BLaER1 treated with 17β-estradiol and CSF1 and Interleukin-3, amounts not matched to agents 10 nM and 100 nM (cell line): ENCODE measurements around the gene CMBL.

Source experiments
- H3K27ac ChIP-seq, 11 experiments: shearing (Covaris generic); formaldehyde crosslinking; 2 replicates each; pipeline ENCODE4 v1.8.1; 2022
- H3K27me3 ChIP-seq, 11 experiments: shearing (Covaris generic); formaldehyde crosslinking; 2 replicates each; pipeline ENCODE4 v1.8.1; 2022
- H3K36me3 ChIP-seq, 11 experiments: shearing (Covaris generic); formaldehyde crosslinking; 2 replicates each; pipeline ENCODE4 v1.8.1; 2022
- H3K4me1 ChIP-seq, 10 experiments: shearing (Covaris generic); formaldehyde crosslinking; 2 replicates each; pipeline ENCODE4 v1.8.1; 2022
- H3K4me2 ChIP-seq, 11 experiments: shearing (Covaris generic); formaldehyde crosslinking; 2 replicates each; pipeline ENCODE4 v1.8.1; 2022
- H3K4me3 ChIP-seq, 10 experiments: shearing (Covaris generic); formaldehyde crosslinking; 2 replicates each; pipeline ENCODE4 v1.8.1; 2022
- H3K9ac ChIP-seq, 11 experiments: shearing (Covaris generic); formaldehyde crosslinking; 2 replicates each; pipeline ENCODE4 v1.8.1; 2022
- H3K9me3 ChIP-seq, 11 experiments: shearing (Covaris generic); formaldehyde crosslinking; replicated peaks in 1 of 11; 2 replicates each; pipeline ENCODE4 v1.8.1; 2022
- H4K20me1 ChIP-seq, 11 experiments: shearing (Covaris generic); formaldehyde crosslinking; 2 replicates each; pipeline ENCODE4 v1.8.1; 2022
- Cebpa-rat ChIP-seq, 11 experiments: shearing (Covaris generic); IDR thresholded peaks; 2 replicates each; pipeline ENCODE4 v1.8.1; 2022

Gene CMBL

GRCh38 chr5:10335711-10336470, 28.2 kb upstream of the CMBL start:
- Histone ChIP-seq H3K27ac (no peak overlapping the region), H3K36me3 (peaks cover 0 to 6% (median 0%) of the 10 kb centered on the region in 11 experiments; a peak in 1 of 22 replicates), H3K9ac (no peak overlapping the region), H3K27me3 (peaks cover 28 to 46% (median 40%) of the 10 kb centered on the region in 11 experiments), H3K4me2 (no peak overlapping the region), H3K9me3 (peaks cover 18 to 29% (median 25%) of the 10 kb centered on the region in 11 experiments), H3K4me1 (no peaks in the 10 kb centered on the region), H4K20me1 (no peaks in the 10 kb centered on the region), H3K4me3 (no peak overlapping the region)
- TF ChIP-seq Cebpa-rat (IDR thresholded peaks at IDR 0.05), result no peak

GRCh38 chr5:10334831-10335230, 27.1 kb upstream of the CMBL start:
- no peak for TF ChIP-seq Cebpa-rat (IDR thresholded peaks at IDR 0.05)
- no peak overlapping the region for H3K27ac ChIP-seq
- H3K9me3 ChIP-seq, result peaks cover 18 to 29% (median 25%) of the 10 kb centered on the region in 11 experiments
- peaks cover 28 to 48% (median 40%) of the 10 kb centered on the region in 11 experiments for H3K27me3 ChIP-seq
- H3K4me1 ChIP-seq, result no peaks in the 10 kb centered on the region
- H3K36me3 ChIP-seq, result peaks cover 0 to 6% (median 0%) of the 10 kb centered on the region in 11 experiments; a peak in 1 of 22 replicates
- H3K4me3 ChIP-seq, result no peak overlapping the region
- no peak overlapping the region for H3K4me2 ChIP-seq
- H4K20me1 ChIP-seq, result no peaks in the 10 kb centered on the region
- no peak overlapping the region for H3K9ac ChIP-seq

- Histone ChIP-seq H3K4me1 (no peaks in the 10 kb centered on the region), H3K9me3 (peaks cover 18 to 29% (median 25%) of the 10 kb centered on the region in 11 experiments), H3K4me2 (no peak overlapping the region), H3K9ac (no peak overlapping the region), H3K27me3 (peaks cover 28 to 48% (median 40%) of the 10 kb centered on the region in 11 experiments), H4K20me1 (no peaks in the 10 kb centered on the region), H3K36me3 (peaks cover 0 to 6% (median 0%) of the 10 kb centered on the region in 11 experiments; a peak in 1 of 22 replicates), H3K4me3 (peak overlapping the region in 7 of 10 experiments; percentile 17 to 29 (median 22); a peak in 7 of 20 replicates), H3K27ac (no peak overlapping the region)
- TF ChIP-seq Cebpa-rat (IDR thresholded peaks at IDR 0.05), result no peak
Observed at GRCh38 chr5:10333154-10334006, 25.7 kb upstream of the CMBL start.

GRCh38 chr5:10332301-10332700, 24.6 kb upstream of the CMBL start:
- Histone ChIP-seq H3K9me3 (peaks cover 18 to 29% (median 25%) of the 10 kb centered on the region in 11 experiments), H3K4me2 (no peak overlapping the region), H4K20me1 (no peaks in the 10 kb centered on the region), H3K27ac (no peak overlapping the region), H3K4me1 (no peaks in the 10 kb centered on the region), H3K27me3 (peaks cover 28 to 48% (median 40%) of the 10 kb centered on the region in 11 experiments), H3K36me3 (peaks cover 0 to 6% (median 0%) of the 10 kb centered on the region in 11 experiments; a peak in 1 of 22 replicates), H3K9ac (no peak overlapping the region), H3K4me3 (no peak overlapping the region)
- TF ChIP-seq Cebpa-rat (IDR thresholded peaks at IDR 0.05), result no peak

- H3K27me3 ChIP-seq, result peaks cover 28 to 48% (median 40%) of the 10 kb centered on the region in 11 experiments
- H3K27ac ChIP-seq, result no peak overlapping the region
Observed at GRCh38 chr5:10331341-10331796, 23.7 kb upstream of the CMBL start.

GRCh38 chr5:10330511-10331230, 23.0 kb upstream of the CMBL start:
- H3K4me1 ChIP-seq, result no peaks in the 10 kb centered on the region
- no peaks in the 10 kb centered on the region for H4K20me1 ChIP-seq
- peaks cover 28 to 47% (median 40%) of the 10 kb centered on the region in 11 experiments for H3K27me3 ChIP-seq
- no peak for TF ChIP-seq Cebpa-rat (IDR thresholded peaks at IDR 0.05)
- peaks cover 18 to 29% (median 25%) of the 10 kb centered on the region in 11 experiments for H3K9me3 ChIP-seq
- no peak overlapping the region for H3K9ac ChIP-seq
- H3K4me2 ChIP-seq, result peak overlapping the region in 2 of 11 experiments; percentile 4 to 9; a peak in 1 of 22 replicates
- no peak overlapping the region for H3K27ac ChIP-seq
- peaks cover 0 to 6% (median 0%) of the 10 kb centered on the region in 11 experiments; a peak in 1 of 22 replicates for H3K36me3 ChIP-seq
- H3K4me3 ChIP-seq, result no peak overlapping the region

More at GRCh38 chr5:10331341-10331796, 23.7 kb upstream of the CMBL start:
- Histone ChIP-seq H3K4me1 (no peaks in the 10 kb centered on the region), H3K9me3 (peaks cover 18 to 29% (median 25%) of the 10 kb centered on the region in 11 experiments), H3K4me2 (no peak overlapping the region), H4K20me1 (no peaks in the 10 kb centered on the region), H3K4me3 (no peak overlapping the region), H3K36me3 (peaks cover 0 to 6% (median 0%) of the 10 kb centered on the region in 11 experiments; a peak in 1 of 22 replicates), H3K9ac (no peak overlapping the region)
- no peak for TF ChIP-seq Cebpa-rat (IDR thresholded peaks at IDR 0.05)

GRCh38 chr5:10329820-10330481, 22.2 kb upstream of the CMBL start:
- Histone ChIP-seq H3K9me3 (peaks cover 18 to 29% (median 25%) of the 10 kb centered on the region in 11 experiments), H3K4me3 (no peak overlapping the region), H3K4me2 (no peak overlapping the region), H3K27ac (no peak overlapping the region), H3K27me3 (peaks cover 28 to 41% (median 35%) of the 10 kb centered on the region in 11 experiments), H3K4me1 (no peaks in the 10 kb centered on the region), H3K36me3 (peaks cover 0 to 6% (median 0%) of the 10 kb centered on the region in 11 experiments; a peak in 1 of 22 replicates), H4K20me1 (no peaks in the 10 kb centered on the region), H3K9ac (no peak overlapping the region)
- no peak for TF ChIP-seq Cebpa-rat (IDR thresholded peaks at IDR 0.05)

- H3K4me2 ChIP-seq, result no peak overlapping the region
- H3K27ac ChIP-seq, result no peak overlapping the region
- no peak for TF ChIP-seq Cebpa-rat (IDR thresholded peaks at IDR 0.05)
- H4K20me1 ChIP-seq, result no peaks in the 10 kb centered on the region
- no peak overlapping the region for H3K4me3 ChIP-seq
- peaks cover 18 to 24% (median 22%) of the 10 kb centered on the region in 11 experiments for H3K9me3 ChIP-seq
- peaks cover 0 to 6% (median 0%) of the 10 kb centered on the region in 11 experiments; a peak in 1 of 22 replicates for H3K36me3 ChIP-seq
- no peak overlapping the region for H3K9ac ChIP-seq
- H3K27me3 ChIP-seq, result peaks cover 24 to 36% (median 30%) of the 10 kb centered on the region in 11 experiments
- H3K4me1 ChIP-seq, result no peaks in the 10 kb centered on the region
Observed at GRCh38 chr5:10329446-10329819, 21.7 kb upstream of the CMBL start.
